HG02588 (cell line): Measurements from ENCODE around the gene COX8A.
"Not testable (repeated sequence)": the region's sequence is repeated elsewhere in the genome, so short reads cannot be mapped to it uniquely, and the experiment has no call there.

ENCODE experiments used
- ATAC-seq: cut with Tn5 transposase; IDR thresholded peaks from one replicate; pipeline ENCODE4 v1.9.1; 2021; ENCODE audit warnings: mild to moderate bottlenecking, moderate library complexity; ENCODE audit not compliant: unreplicated experiment

The COX8A gene

GRCh38 chr11:63966444-63966843, 8.0 kb upstream of the COX8A start:
- ATAC-seq = no peak

- ATAC-seq = no peak
Measured at GRCh38 chr11:63969461-63969860, 5.0 kb upstream of the COX8A start.

- no peak for ATAC-seq
Measured at GRCh38 chr11:63970902-63971301, 3.5 kb upstream of the COX8A start.

- ATAC-seq = not testable (repeated sequence)
Measured at GRCh38 chr11:63973912-63974258, 535 bp upstream of the COX8A start.

- no peak for ATAC-seq
Measured at GRCh38 chr11:63978551-63979239, 4.3 kb downstream of the COX8A start.

GRCh38 chr11:63979426-63979825, 5.0 kb downstream of the COX8A start:
- no peak for ATAC-seq

- ATAC-seq = no peak
Measured at GRCh38 chr11:63985812-63986155, 11.4 kb downstream of the COX8A start.

- ATAC-seq = peak; percentile 89
Measured at GRCh38 chr11:63986156-63986931, 11.9 kb downstream of the COX8A start, which contains the start of gene OTUB1. Gene OTUB1 (plus strand): TSS chr11:63986438. CDS start chr11:63986457, 19 bp downstream.

- no peak for ATAC-seq
Measured at GRCh38 chr11:63986932-63987513, 12.6 kb downstream of the COX8A start.

GRCh38 chr11:63991558-63991957, 17.1 kb downstream of the COX8A start:
- ATAC-seq = no peak

GRCh38 chr11:63993100-63993499, 18.7 kb downstream of the COX8A start:
- ATAC-seq = no peak

- no peak for ATAC-seq
Measured at GRCh38 chr11:63993993-63994392, 19.6 kb downstream of the COX8A start.

- no peak for ATAC-seq
Measured at GRCh38 chr11:63996512-63996911, 22.1 kb downstream of the COX8A start.

- no peak for ATAC-seq
Measured at GRCh38 chr11:63997104-63997700, 22.8 kb downstream of the COX8A start.

- no peak for ATAC-seq
Measured at GRCh38 chr11:63997801-63998337, 23.4 kb downstream of the COX8A start.

- no peak for ATAC-seq
Measured at GRCh38 chr11:63998558-63999348, 24.3 kb downstream of the COX8A start.

- no peak for ATAC-seq
Measured at GRCh38 chr11:63999349-64000025, 25.1 kb downstream of the COX8A start.

GRCh38 chr11:64000026-64000739, 25.8 kb downstream of the COX8A start:
- peak; percentile 56 for ATAC-seq

GRCh38 chr11:64000740-64001483, 26.5 kb downstream of the COX8A start:
- ATAC-seq = no peak
